Measurements from ENCODE around the gene HMGN1. TPM values are rescaled to one million over a fixed set of nuclear protein-coding genes. Genes with fewer than 3 reads are reported as not detected.

HMGN1 gene
- total RNA-seq, 1 experiment from 2014 or later: 516 TPM

DNA sequence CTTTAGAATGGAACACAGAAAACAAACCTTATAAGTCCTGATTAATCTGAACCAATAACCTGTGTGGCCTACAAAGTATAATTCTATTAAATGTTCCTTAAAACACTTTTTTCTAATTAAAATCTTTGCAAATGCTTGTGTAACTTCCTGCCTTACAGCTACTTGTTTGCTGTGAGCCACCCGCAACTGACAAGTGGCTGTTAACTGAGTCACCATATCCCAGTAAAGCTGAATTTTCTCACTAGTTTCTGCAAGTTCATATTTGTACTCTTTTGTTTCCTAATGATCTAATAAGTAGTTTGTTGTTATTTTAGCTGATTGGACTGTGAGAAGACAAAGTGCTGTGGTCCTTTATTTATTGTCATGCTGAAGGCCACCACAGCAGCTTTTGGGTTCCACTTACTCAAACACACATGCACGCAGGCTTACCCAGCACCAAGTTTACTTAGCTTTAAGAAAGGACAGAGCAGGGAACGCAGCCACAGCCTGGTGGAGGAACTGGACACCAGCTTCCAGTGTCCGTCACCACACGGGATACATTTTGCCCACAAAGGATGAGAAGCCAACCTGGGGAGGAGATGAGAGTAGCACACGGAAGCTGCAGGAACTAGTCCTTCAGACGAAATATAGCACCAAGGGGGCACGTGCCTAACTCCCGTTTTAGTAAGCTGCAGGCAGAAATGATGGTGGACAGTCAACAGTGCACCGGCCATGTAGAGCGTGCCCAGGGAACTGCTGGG is 48.9 kb upstream of the HMGN1 start:
- WGBS (ENCODE audit: extremely low coverage, insufficient read length, low lambda C conversion rate): no CpG with 5 or more reads among the region's 11 CpGs
- H3K4ac ChIP-seq (ENCODE audit: low read depth, low read length): no peak overlapping the region
- H2BK120ac ChIP-seq (ENCODE audit: low read depth, low read length, poor library complexity, severe bottlenecking): no peak overlapping the region
- no peak overlapping the region for H3K18ac ChIP-seq (ENCODE audit: insufficient read length, low read depth, low read length)
- H4K91ac ChIP-seq (ENCODE audit: insufficient read length, low read depth, low read length): no peak overlapping the region
- H3K4me2 ChIP-seq (ENCODE audit: insufficient read depth, insufficient read length, low read length): no peak overlapping the region
- no peaks in the 10 kb centered on the region for H3K27me3 Mint-ChIP-seq (ENCODE audit: low read depth)
- no peak overlapping the region for H4K5ac ChIP-seq (ENCODE audit: insufficient read length, low read depth, low read length)
- H3K4me1 Mint-ChIP-seq: peaks cover 7 to 13% of the 10 kb centered on the region in 2 experiments; a peak in 3 of 4 replicates
- no peak overlapping the region for H3K9ac ChIP-seq (ENCODE audit: extremely low read depth, insufficient read length, low read length)
- H3K9me3 Mint-ChIP-seq: no peaks in the 10 kb centered on the region
- H2AK5ac ChIP-seq (ENCODE audit: insufficient read length, low read length): no peak overlapping the region
- H2BK12ac ChIP-seq (ENCODE audit: insufficient read length, low read depth, low read length): no peak overlapping the region
- no peaks in the 10 kb centered on the region for H3K27me3 ChIP-seq (ENCODE audit: insufficient read depth, low read length)
- no peak overlapping the region for H2BK15ac ChIP-seq (ENCODE audit: low read depth, low read length)
- no peaks in the 10 kb centered on the region for H3K79me1 ChIP-seq (ENCODE audit: insufficient read depth, low read depth, low read length, poor library complexity, severe bottlenecking)
- no peaks in the 10 kb centered on the region for H3K4me1 ChIP-seq (ENCODE audit: insufficient read depth, low read length)
- H3K56ac ChIP-seq (ENCODE audit: insufficient read length, low read depth, low read length): no peak overlapping the region
- H3K27ac Mint-ChIP-seq: peak overlapping the region in 1 of 3 experiments; percentile 58; a peak in 2 of 7 replicates
- no peak overlapping the region for H4K8ac ChIP-seq (replicated peaks; ENCODE audit: insufficient read length, low read depth, low read length)
- no peaks in the 10 kb centered on the region for H3K23me2 ChIP-seq (ENCODE audit: insufficient read length, low read depth, low read length, poor library complexity, severe bottlenecking)
- TF ChIP-seq, protein P1, sequence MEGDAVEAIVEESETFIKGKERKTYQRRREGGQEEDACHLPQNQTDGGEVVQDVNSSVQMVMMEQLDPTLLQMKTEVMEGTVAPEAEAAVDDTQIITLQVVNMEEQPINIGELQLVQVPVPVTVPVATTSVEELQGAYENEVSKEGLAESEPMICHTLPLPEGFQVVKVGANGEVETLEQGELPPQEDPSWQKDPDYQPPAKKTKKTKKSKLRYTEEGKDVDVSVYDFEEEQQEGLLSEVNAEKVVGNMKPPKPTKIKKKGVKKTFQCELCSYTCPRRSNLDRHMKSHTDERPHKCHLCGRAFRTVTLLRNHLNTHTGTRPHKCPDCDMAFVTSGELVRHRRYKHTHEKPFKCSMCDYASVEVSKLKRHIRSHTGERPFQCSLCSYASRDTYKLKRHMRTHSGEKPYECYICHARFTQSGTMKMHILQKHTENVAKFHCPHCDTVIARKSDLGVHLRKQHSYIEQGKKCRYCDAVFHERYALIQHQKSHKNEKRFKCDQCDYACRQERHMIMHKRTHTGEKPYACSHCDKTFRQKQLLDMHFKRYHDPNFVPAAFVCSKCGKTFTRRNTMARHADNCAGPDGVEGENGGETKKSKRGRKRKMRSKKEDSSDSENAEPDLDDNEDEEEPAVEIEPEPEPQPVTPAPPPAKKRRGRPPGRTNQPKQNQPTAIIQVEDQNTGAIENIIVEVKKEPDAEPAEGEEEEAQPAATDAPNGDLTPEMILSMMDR (conservative IDR thresholded peaks at IDR 0.05): no peak
- no peak for DNase-seq
- H2BK20ac ChIP-seq (ENCODE audit: low read depth, low read length, poor library complexity, severe bottlenecking): no peak overlapping the region
- H2BK5ac ChIP-seq (ENCODE audit: insufficient read length, low read length): peak overlapping the region; percentile 69
- H2AFZ ChIP-seq (ENCODE audit: low read length): no peak overlapping the region
- H3K36me3 Mint-ChIP-seq (ENCODE audit: insufficient read depth in 1 of 3, low read depth in 3 of 3): peaks cover 22 to 33% (median 28%) of the 10 kb centered on the region in 3 experiments; a peak in 6 of 7 replicates
- no peak overlapping the region for H3K27ac ChIP-seq (ENCODE audit: insufficient read length, low read depth, low read length)
- no peaks in the 10 kb centered on the region for H3K9me3 ChIP-seq (ENCODE audit: control insufficient read depth, low read depth, low read length)
- H3K14ac ChIP-seq (ENCODE audit: insufficient read depth, low read length): peak overlapping the region; percentile 39; the same call in 1 of the 2 replicates
- H4K20me1 ChIP-seq (ENCODE audit: control insufficient read depth, insufficient read depth, insufficient read length): no peaks in the 10 kb centered on the region
- no peak overlapping the region for H3T11ph ChIP-seq (ENCODE audit: low read length)
- H3K23ac ChIP-seq (ENCODE audit: insufficient read length, low read depth, low read length): no peak overlapping the region
- H3K79me2 ChIP-seq (ENCODE audit: insufficient read depth, low read length): no peaks in the 10 kb centered on the region
- no peak overlapping the region for H3K4me3 Mint-ChIP-seq

All from H9 (cell line).